Measurements from ENCODE around the gene EDN1. TPM values are rescaled to one million over a fixed set of nuclear protein-coding genes. Genes with fewer than 3 reads are reported as not detected.

EDN1 gene
- total and polyA plus RNA-seq, 2 of the 4 experiments (the other 2 are of a cell fraction): 5.6 to 9.0 TPM

DNA sequence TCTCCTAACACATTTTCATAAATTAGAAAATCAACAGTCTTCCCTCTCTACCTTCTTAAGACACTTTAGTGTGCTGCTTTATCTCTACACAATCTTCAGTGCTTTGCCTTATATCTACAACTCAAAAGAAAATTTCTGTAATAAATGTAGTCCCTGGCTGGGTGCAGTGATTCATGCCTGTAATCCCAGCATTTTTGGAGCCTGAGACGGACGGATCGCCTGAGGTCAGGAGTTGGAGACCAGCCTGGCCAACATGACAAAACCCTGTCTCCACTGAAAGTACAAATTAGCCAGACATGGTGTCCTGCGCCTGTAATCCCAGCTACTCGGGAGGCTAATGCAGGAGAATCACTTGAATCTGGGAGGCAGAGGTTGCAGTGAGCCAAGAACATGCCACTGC is 9.7 kb upstream of the EDN1 start:
- Histone ChIP-seq H3K23ac (ENCODE audit: low read depth, low read length) (no peak overlapping the region), H2BK15ac (ENCODE audit: low read depth, low read length) (no peak overlapping the region), H2AFZ (replicated peaks; ENCODE audit: low read length, poor library complexity) (no peak overlapping the region), H2BK20ac (ENCODE audit: low read depth, low read length) (no peak overlapping the region), H4K91ac (ENCODE audit: insufficient read depth, low read depth, low read length) (no peak overlapping the region), H3K79me1 (ENCODE audit: low read depth in 1 of 2, low read length in 2 of 2) (no peaks in the 10 kb centered on the region), H3K9me1 (ENCODE audit: insufficient read depth, low read length) (no peaks in the 10 kb centered on the region), H3K14ac (replicated peaks; ENCODE audit: low read depth, low read length) (no peak overlapping the region), H3K56ac (ENCODE audit: extremely low read depth, insufficient read depth, low read length) (no peak overlapping the region), H4K20me1 (ENCODE audit: insufficient read depth, low read length) (no peaks in the 10 kb centered on the region), H3K4me2 (ENCODE audit: low read depth, low read length) (no peak overlapping the region), H3K4me3 (ENCODE audit: insufficient read depth, low read depth, low read length) (no peak overlapping the region), H2BK120ac (ENCODE audit: low read depth, low read length) (no peak overlapping the region), H3K36me3 (ENCODE audit: control insufficient read depth, insufficient read depth, low read length) (no peaks in the 10 kb centered on the region), H4K5ac (ENCODE audit: low read depth, low read length) (no peak overlapping the region), H2AK5ac (ENCODE audit: low read depth, low read length) (no peak overlapping the region), H2AK9ac (replicated peaks; ENCODE audit: low read depth, low read length, poor library complexity) (no peak overlapping the region), H3K9me3 (ENCODE audit: control insufficient read depth, insufficient read depth, low read length) (no peaks in the 10 kb centered on the region), H3K27ac (ENCODE audit: insufficient read depth, low read length) (no peak overlapping the region), H2BK5ac (ENCODE audit: low read depth, low read length, poor library complexity, severe bottlenecking) (no peak overlapping the region), H3K27me3 (ENCODE audit: control insufficient read depth, insufficient read depth, low read length) (no peaks in the 10 kb centered on the region), H3K18ac (ENCODE audit: low read depth, low read length) (no peak overlapping the region), H3K4ac (ENCODE audit: low read depth, low read length) (no peak overlapping the region), H4K8ac (ENCODE audit: low read depth in 2 of 2, low read length in 2 of 2) (no peak overlapping the region), H3K9ac (ENCODE audit: low read depth, low read length) (no peak overlapping the region), H3K4me1 (ENCODE audit: control insufficient read depth, insufficient read depth, low read length) (peaks cover 4% of the 10 kb centered on the region)
- ATAC-seq (ENCODE audit: low read depth) (peak; percentile 53; the same call in 1 of the 2 replicates), DNase-seq (peak; percentile 59)
- intact Hi-C loops (cut with micrococcal nuclease) (loop anchor here (10.0 kb wide), 1 partner anchor 196 kb away; no protein-coding TSS in a partner anchor), in situ Hi-C loops (cut with MboI; ENCODE audit: low sequenced_read_pairs) (no loop called here), dilution Hi-C loops (cut with HindIII; ENCODE audit: low sequenced_read_pairs, unreplicated experiment) (no loop called here)
- ChIA-PET CTCF (interaction anchor here (0.9 to 3.8 kb wide), 2 partner anchors 9 to 325 kb away, joined by 3 to 16 read pairs; partner anchors contain the start of gene EDN1), POLR2A (ENCODE audit: unreplicated experiment) (no interaction called here)
- TF ChIP-seq RFX5 (IDR thresholded peaks at IDR 0.05; ENCODE audit: low read depth, low read length): no peak
- TF ChIP-seq, protein P1, sequence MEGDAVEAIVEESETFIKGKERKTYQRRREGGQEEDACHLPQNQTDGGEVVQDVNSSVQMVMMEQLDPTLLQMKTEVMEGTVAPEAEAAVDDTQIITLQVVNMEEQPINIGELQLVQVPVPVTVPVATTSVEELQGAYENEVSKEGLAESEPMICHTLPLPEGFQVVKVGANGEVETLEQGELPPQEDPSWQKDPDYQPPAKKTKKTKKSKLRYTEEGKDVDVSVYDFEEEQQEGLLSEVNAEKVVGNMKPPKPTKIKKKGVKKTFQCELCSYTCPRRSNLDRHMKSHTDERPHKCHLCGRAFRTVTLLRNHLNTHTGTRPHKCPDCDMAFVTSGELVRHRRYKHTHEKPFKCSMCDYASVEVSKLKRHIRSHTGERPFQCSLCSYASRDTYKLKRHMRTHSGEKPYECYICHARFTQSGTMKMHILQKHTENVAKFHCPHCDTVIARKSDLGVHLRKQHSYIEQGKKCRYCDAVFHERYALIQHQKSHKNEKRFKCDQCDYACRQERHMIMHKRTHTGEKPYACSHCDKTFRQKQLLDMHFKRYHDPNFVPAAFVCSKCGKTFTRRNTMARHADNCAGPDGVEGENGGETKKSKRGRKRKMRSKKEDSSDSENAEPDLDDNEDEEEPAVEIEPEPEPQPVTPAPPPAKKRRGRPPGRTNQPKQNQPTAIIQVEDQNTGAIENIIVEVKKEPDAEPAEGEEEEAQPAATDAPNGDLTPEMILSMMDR (conservative IDR thresholded peaks at IDR 0.05; ENCODE audit: low read depth, low read length): no peak
- TF ChIP-seq CEBPB (IDR thresholded peaks at IDR 0.05; ENCODE audit: low read depth, low read length): no peak
- TF ChIP-seq, protein P2, sequence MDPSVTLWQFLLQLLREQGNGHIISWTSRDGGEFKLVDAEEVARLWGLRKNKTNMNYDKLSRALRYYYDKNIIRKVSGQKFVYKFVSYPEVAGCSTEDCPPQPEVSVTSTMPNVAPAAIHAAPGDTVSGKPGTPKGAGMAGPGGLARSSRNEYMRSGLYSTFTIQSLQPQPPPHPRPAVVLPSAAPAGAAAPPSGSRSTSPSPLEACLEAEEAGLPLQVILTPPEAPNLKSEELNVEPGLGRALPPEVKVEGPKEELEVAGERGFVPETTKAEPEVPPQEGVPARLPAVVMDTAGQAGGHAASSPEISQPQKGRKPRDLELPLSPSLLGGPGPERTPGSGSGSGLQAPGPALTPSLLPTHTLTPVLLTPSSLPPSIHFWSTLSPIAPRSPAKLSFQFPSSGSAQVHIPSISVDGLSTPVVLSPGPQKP (IDR thresholded peaks at IDR 0.05; ENCODE audit: borderline replicate concordance, low read depth, low read length): no peak
- TF ChIP-seq POLR2A (IDR thresholded peaks at IDR 0.05; ENCODE audit: low read depth, low read length): no peak
- no peak for TF ChIP-seq MAFK (IDR thresholded peaks at IDR 0.05; ENCODE audit: low read depth, low read length)
- TF ChIP-seq, protein P3, sequence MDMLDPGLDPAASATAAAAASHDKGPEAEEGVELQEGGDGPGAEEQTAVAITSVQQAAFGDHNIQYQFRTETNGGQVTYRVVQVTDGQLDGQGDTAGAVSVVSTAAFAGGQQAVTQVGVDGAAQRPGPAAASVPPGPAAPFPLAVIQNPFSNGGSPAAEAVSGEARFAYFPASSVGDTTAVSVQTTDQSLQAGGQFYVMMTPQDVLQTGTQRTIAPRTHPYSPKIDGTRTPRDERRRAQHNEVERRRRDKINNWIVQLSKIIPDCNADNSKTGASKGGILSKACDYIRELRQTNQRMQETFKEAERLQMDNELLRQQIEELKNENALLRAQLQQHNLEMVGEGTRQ (IDR thresholded peaks at IDR 0.05; ENCODE audit: low read depth, low read length): no peak
- TF ChIP-seq MAZ (IDR thresholded peaks at IDR 0.05; ENCODE audit: borderline replicate concordance, low read depth, low read length): no peak
- no peak for TF ChIP-seq MXI1 (IDR thresholded peaks at IDR 0.05; ENCODE audit: borderline replicate concordance, low read depth, low read length)
- no peak for TF ChIP-seq RAD21 (IDR thresholded peaks at IDR 0.05; ENCODE audit: low read length)
- BruUV-seq (replicated peaks): no TSS peak
- no CpG with 5 or more reads among the region's 5 CpGs for WGBS, 2 experiments (ENCODE audit: extremely low coverage in 2 of 2, insufficient read length in 1 of 2)

All from IMR-90 (cell line).